Measurements from ENCODE around the gene ZNF521. TPM values are rescaled to one million over a fixed set of nuclear protein-coding genes. Genes with fewer than 3 reads are reported as not detected.

Gene ZNF521
- total RNA-seq, 2 donors from 2014 or later = 21.4 to 26.9 TPM

GRCh38 chr18:25222648-25223047 is 129.3 kb downstream of the ZNF521 start:
- Histone ChIP-seq H3K36me3 (ENCODE audit: control insufficient read depth, insufficient read depth, low read length) (peaks cover 36% of the 10 kb centered on the region), H3K9me3 (ENCODE audit: control insufficient read depth, low read length) (no peaks in the 10 kb centered on the region), H3K27ac (ENCODE audit: low read depth, low read length) (no peak overlapping the region), H3K9ac (ENCODE audit: extremely low read depth, low read length, poor library complexity, severe bottlenecking) (no peak overlapping the region), H3K4me1 (ENCODE audit: control insufficient read depth, insufficient read depth, low read length) (peaks cover 8% of the 10 kb centered on the region), H3K4me3 (ENCODE audit: low read length) (no peak overlapping the region), H3K27me3 (ENCODE audit: control insufficient read depth, insufficient read depth, low read length, poor library complexity, severe bottlenecking) (no peaks in the 10 kb centered on the region)
- no peak for DNase-seq
- Mint-ChIP-seq H3K9me3 (no peaks in the 10 kb centered on the region), H3K27me3 (ENCODE audit: insufficient read depth) (no peaks in the 10 kb centered on the region), H3K4me1 (peaks cover 12% of the 10 kb centered on the region), H3K4me3 (no peak overlapping the region), H3K36me3 (ENCODE audit: low read depth) (peaks cover 38% of the 10 kb centered on the region), H3K27ac (no peak overlapping the region)
- TF ChIP-seq CTCF (conservative IDR thresholded peaks at IDR 0.05) = no peak
- 89 to 100% methylated on average over 3 of the region's 4 CpGs for WGBS, 2 experiments (ENCODE audit: insufficient coverage in 1 of 2, insufficient read length in 1 of 2)

GRCh38 chr18:25210622-25211021 is 141.3 kb downstream of the ZNF521 start:
- H3K27ac Mint-ChIP-seq = no peak overlapping the region
- no peak for DNase-seq
- H3K9me3 Mint-ChIP-seq = no peaks in the 10 kb centered on the region
- no peaks in the 10 kb centered on the region for H3K4me1 ChIP-seq (ENCODE audit: control insufficient read depth, insufficient read depth, low read length)
- no peaks in the 10 kb centered on the region for H3K9me3 ChIP-seq (ENCODE audit: control insufficient read depth, low read length)
- WGBS, 2 experiments (ENCODE audit: insufficient coverage in 1 of 2, insufficient read length in 1 of 2) = 96 to 100% methylated on average over 1 to 3 of the region's 3 CpGs
- no peaks in the 10 kb centered on the region for H3K27me3 ChIP-seq (ENCODE audit: control insufficient read depth, insufficient read depth, low read length, poor library complexity, severe bottlenecking)
- H3K27me3 Mint-ChIP-seq (ENCODE audit: insufficient read depth) = no peaks in the 10 kb centered on the region
- H3K9ac ChIP-seq (ENCODE audit: extremely low read depth, low read length, poor library complexity, severe bottlenecking) = no peak overlapping the region
- no peak overlapping the region for H3K4me3 ChIP-seq (ENCODE audit: low read length)
- no peak for TF ChIP-seq CTCF (conservative IDR thresholded peaks at IDR 0.05)
- no peaks in the 10 kb centered on the region for H3K36me3 ChIP-seq (ENCODE audit: control insufficient read depth, insufficient read depth, low read length)
- H3K4me3 Mint-ChIP-seq = no peak overlapping the region
- no peak overlapping the region for H3K27ac ChIP-seq (ENCODE audit: low read depth, low read length)
- H3K36me3 Mint-ChIP-seq (ENCODE audit: low read depth) = no peaks in the 10 kb centered on the region
- peaks cover 3% of the 10 kb centered on the region for H3K4me1 Mint-ChIP-seq

DNA sequence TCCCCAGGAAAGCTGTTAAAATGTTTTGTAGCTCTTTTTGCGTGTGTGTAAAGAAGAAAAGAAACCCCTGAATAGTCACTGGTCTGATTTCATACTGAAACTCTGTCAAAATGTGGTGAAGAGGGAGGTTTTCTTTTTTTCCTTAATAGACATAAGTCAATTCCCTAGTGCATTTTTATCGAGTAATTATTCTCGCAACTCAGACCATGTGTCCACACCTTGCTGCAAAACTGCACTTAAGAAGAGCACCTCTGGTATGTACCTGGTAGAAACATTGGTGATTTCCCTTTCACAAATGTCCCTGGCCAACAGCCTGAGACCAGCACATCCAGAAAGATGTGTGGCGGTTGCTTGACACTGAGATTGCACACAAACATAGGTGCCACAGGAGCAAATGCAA is 159.9 kb downstream of the ZNF521 start:
- no peaks in the 10 kb centered on the region for H3K27me3 Mint-ChIP-seq (ENCODE audit: insufficient read depth)
- H3K27ac ChIP-seq (ENCODE audit: low read depth, low read length) = no peak overlapping the region
- no peaks in the 10 kb centered on the region for H3K4me1 ChIP-seq (ENCODE audit: control insufficient read depth, insufficient read depth, low read length)
- WGBS, 2 experiments (ENCODE audit: insufficient coverage in 1 of 2, insufficient read length in 1 of 2) = 75 to 82% methylated on average over 1 to 4 of the region's 4 CpGs
- TF ChIP-seq CTCF (conservative IDR thresholded peaks at IDR 0.05) = no peak
- no peaks in the 10 kb centered on the region for H3K36me3 Mint-ChIP-seq (ENCODE audit: low read depth)
- no peaks in the 10 kb centered on the region for H3K9me3 ChIP-seq (ENCODE audit: control insufficient read depth, low read length)
- DNase-seq = no peak
- peaks cover 9% of the 10 kb centered on the region for H3K4me1 Mint-ChIP-seq
- H3K4me3 ChIP-seq (ENCODE audit: low read length) = no peak overlapping the region
- H3K27ac Mint-ChIP-seq = no peak overlapping the region
- no peaks in the 10 kb centered on the region for H3K27me3 ChIP-seq (ENCODE audit: control insufficient read depth, insufficient read depth, low read length, poor library complexity, severe bottlenecking)
- no peaks in the 10 kb centered on the region for H3K9me3 Mint-ChIP-seq
- no peak overlapping the region for H3K9ac ChIP-seq (ENCODE audit: extremely low read depth, low read length, poor library complexity, severe bottlenecking)
- H3K4me3 Mint-ChIP-seq = no peak overlapping the region
- no peaks in the 10 kb centered on the region for H3K36me3 ChIP-seq (ENCODE audit: control insufficient read depth, insufficient read depth, low read length)
